Muscle layer of duodenum (tissue), 2 donors: ENCODE measurements around the gene SESTD1.
"Not testable (repeated sequence)": the region's sequence is repeated elsewhere in the genome, so short reads cannot be mapped to it uniquely, and the experiment has no call there.

ENCODE experiments used
- H3K27ac ChIP-seq: one replicate; pipeline ENCODE4 v1.7.0; 2013; ENCODE audit warnings: mild to moderate bottlenecking, low read length
- H3K27me3 ChIP-seq: one replicate; pipeline ENCODE4 v1.7.0; 2013; ENCODE audit warnings: low read depth, mild to moderate bottlenecking, control low read depth, low read length
- H3K36me3 ChIP-seq, 2 donors: one replicate each; pipeline ENCODE4 v1.7.0; 2013; ENCODE audit warnings: low read length in 2 of 2, control low read depth in 1 of 2, mild to moderate bottlenecking in 1 of 2; ENCODE audit not compliant: insufficient read depth in 2 of 2, control insufficient read depth in 1 of 2
- H3K4me1 ChIP-seq, 2 donors: one replicate each; pipeline ENCODE4 v1.7.0; 2013; ENCODE audit warnings: low read length in 2 of 2, mild to moderate bottlenecking in 2 of 2, control low read depth in 1 of 2, moderate library complexity in 1 of 2; ENCODE audit not compliant: insufficient read depth in 2 of 2, control insufficient read depth in 1 of 2
- H3K4me3 ChIP-seq, 2 donors: one replicate each; pipeline ENCODE4 v1.7.0; 2013; ENCODE audit warnings: low read length in 2 of 2, low read depth in 1 of 2, mild to moderate bottlenecking in 1 of 2
- H3K9me3 ChIP-seq, 2 donors: one replicate each; pipeline ENCODE4 v1.7.0; 2013; ENCODE audit warnings: low read length in 2 of 2, control low read depth in 1 of 2, mild to moderate bottlenecking in 1 of 2; ENCODE audit not compliant: control insufficient read depth in 1 of 2
- donor health status: healthy.

Gene SESTD1

DNA sequence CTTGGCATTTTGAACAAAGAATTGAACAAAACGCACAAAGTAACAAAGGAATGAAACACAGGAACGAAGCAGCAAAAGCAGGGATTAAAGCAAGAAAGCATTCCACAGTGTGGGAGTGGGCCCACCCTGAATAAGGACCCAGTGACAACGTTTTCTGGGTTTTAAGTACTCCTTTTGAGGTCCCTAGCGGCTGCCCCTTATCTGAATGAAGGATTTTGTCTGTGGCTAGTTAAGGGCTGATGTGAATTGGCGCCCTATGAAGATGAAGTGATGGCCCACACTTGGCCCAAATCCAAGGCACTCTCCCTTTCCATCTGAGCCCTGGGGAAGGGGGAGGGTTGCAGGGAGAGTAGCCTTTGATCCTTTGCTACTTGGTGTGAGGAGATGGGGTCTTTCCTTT, 206.9 kb downstream of the SESTD1 start:
- no peak overlapping the region for H3K4me3 ChIP-seq
- H3K36me3 ChIP-seq = no peaks in the 10 kb centered on the region
- peaks cover 0 to 16% of the 10 kb centered on the region in 2 donors for H3K4me1 ChIP-seq
- no peaks in the 10 kb centered on the region for H3K9me3 ChIP-seq
- H3K27ac ChIP-seq = no peak overlapping the region
- no peaks in the 10 kb centered on the region for H3K27me3 ChIP-seq

DNA sequence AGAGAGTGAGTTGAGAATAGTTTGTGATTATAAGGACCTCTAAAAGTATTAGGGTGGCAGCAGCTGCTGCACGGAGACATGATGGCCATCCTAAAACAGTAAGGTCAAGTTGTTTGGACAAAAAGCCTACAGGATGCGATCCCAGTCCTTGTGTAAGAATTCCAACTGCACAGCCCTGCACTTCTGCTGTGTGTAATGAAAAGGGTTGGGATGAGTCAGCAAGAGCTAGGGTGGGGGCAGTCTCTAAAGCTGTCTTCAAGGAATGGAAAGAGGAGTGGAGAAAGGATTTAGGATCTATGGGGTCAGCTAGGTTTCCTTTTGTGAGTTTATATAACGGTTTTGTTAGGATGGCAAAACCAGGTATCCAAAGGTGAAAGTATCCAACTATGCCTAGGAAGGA, 211.1 kb downstream of the SESTD1 start:
- not testable (repeated sequence) for H3K36me3 ChIP-seq, H3K27me3 ChIP-seq, H3K9me3 ChIP-seq

More for the DNA sequence above, 211.1 kb downstream of the SESTD1 start:
- peaks cover 4 to 29% of the 10 kb centered on the region in 2 donors for H3K4me1 ChIP-seq
- not testable (repeated sequence) for H3K4me3 ChIP-seq, H3K27ac ChIP-seq
